Sigmoid colon (tissue), 7 donors: ENCODE measurements around the gene TMEM271. TPM values are rescaled to one million over a fixed set of nuclear protein-coding genes. Genes with fewer than 3 reads are reported as not detected.

Experiments used
- DNase-seq: peaks from one replicate; pipeline ENCODE4 v3.0.0-alpha.2; 2019
- H3K27ac ChIP-seq, 4 donors: fragments of 200-600 bp; sonication (generic); one replicate each; pipeline ENCODE4 v1.5.1; 2016 to 2019; ENCODE audit warnings: mild to moderate bottlenecking in 1 of 4
- H3K27me3 ChIP-seq, 3 donors: fragments of 200-600 bp; sonication (generic); one replicate each; pipeline ENCODE4 v1.5.1; 2019; ENCODE audit warnings: mild to moderate bottlenecking in 1 of 3
- H3K36me3 ChIP-seq, 4 donors: fragments of 200-600 bp; sonication (generic); one replicate each; pipeline ENCODE4 v1.5.1; 2016 to 2019
- H3K4me1 ChIP-seq, 4 donors: fragments of 200-600 bp; sonication (generic); one replicate each; pipeline ENCODE4 v1.5.1; 2017 to 2019
- H3K4me3 ChIP-seq, 4 donors: fragments of 200-600 bp; sonication (generic); one replicate each; pipeline ENCODE4 v1.5.1; 2017 to 2019; ENCODE audit warnings: mild to moderate bottlenecking in 2 of 4, moderate library complexity in 1 of 4
- H3K9me3 ChIP-seq, 4 donors: fragments of 200-600 bp in 3 of 4; sonication (generic) in 3 of 4; one replicate each; pipeline versions ENCODE4 v1.5.1 to v1.6.1; 2013 to 2019
- CTCF ChIP-seq, 4 experiments: fragments of 450-650 bp in 3 of 4; fragments of 200-600 bp in 1 of 4; IDR thresholded peaks; one replicate each; pipeline ENCODE4 v1.5.1; 2016 to 2019; ENCODE audit warnings: antibody characterized with exemption in 4 of 4, mild to moderate bottlenecking in 3 of 4, moderate library complexity in 2 of 4
- EP300 ChIP-seq, 4 donors: sonication (generic); formaldehyde crosslinking; IDR thresholded peaks; one replicate each; pipeline ENCODE4 v1.6.1; 2017; ENCODE audit warnings: antibody characterized with exemption in 4 of 4
- POLR2A ChIP-seq, 2 donors: fragments of 450-650 bp; IDR thresholded peaks; one replicate each; pipeline ENCODE4 v1.6.1; 2016; ENCODE audit warnings: antibody characterized with exemption in 2 of 2, mild to moderate bottlenecking in 2 of 2, moderate library complexity in 2 of 2
- POLR2AphosphoS5 ChIP-seq, 4 donors: sonication (generic); formaldehyde crosslinking; IDR thresholded peaks; one replicate each; pipeline ENCODE4 v1.6.1; 2017; ENCODE audit warnings: antibody characterized with exemption in 4 of 4
- WGBS, 2 donors: extraction: QIAGEN DNeasy Blood & Tissue Kit; methylation state at CpG; one replicate each; pipeline ENCODE4 v1.1.7; 2013; 5-methylcytosine and 5-hydroxymethylcytosine counted together
- intact Hi-C: fragments of 100-400 bp; cut with DNase I; formaldehyde crosslinking; loops from one replicate; pipeline ENCODE4 v1.15.1; 2023
- polyA plus RNA-seq, 3 donors: library from polyadenylated mRNA; stranded (reverse); fragments of 200-250 nt; gene quantifications; one replicate each; pipeline ENCODE4 v1.2.3, GENCODE V29; 2013
- total RNA-seq, 4 donors: library from RNA; depleted of rRNA; stranded (reverse); fragments of >200 nt; gene quantifications; one replicate each; pipeline ENCODE4 v1.1.0, GENCODE V29; 2016
- donor health status: healthy with polysubstance abuse.
- donor health status: Bipolar disorder and iron deficiency.
- donor health status: healthy.

Gene TMEM271
- total RNA-seq (under 1 TPM in 2 of 4 donors, not detected in 2; 0.36 to 0.41 TPM), polyA plus RNA-seq (under 1 TPM in 1 of 3 donors, not detected in 2; 0.06 TPM)

GRCh38 chr4:576245-576821 is at the start of gene TMEM271:
Gene TMEM271 (minus strand): TSS chr4:576295. CDS start chr4:576062, 233 bp downstream.
- peaks cover 42 to 93% (median 68%) of the 10 kb centered on the region in 3 donors for H3K27me3 ChIP-seq
- DNase-seq, result no peak
- WGBS, 2 donors, result 1 to 7% methylated on average over 60 of the region's 60 CpGs

GRCh38 chr4:625631-626161 is 49.6 kb upstream of the TMEM271 start:
- Histone ChIP-seq H3K9me3 (no peaks in the 10 kb centered on the region), H3K4me1 (no peaks in the 10 kb centered on the region), H3K4me3 (no peak overlapping the region), H3K36me3 (no peaks in the 10 kb centered on the region), H3K27me3 (peaks cover 0 to 35% (median 9%) of the 10 kb centered on the region in 3 donors), H3K27ac (no peak overlapping the region)
- no peak for DNase-seq
- TF ChIP-seq POLR2AphosphoS5 (IDR thresholded peaks at IDR 0.05), result no peak
- TF ChIP-seq CTCF (IDR thresholded peaks at IDR 0.05), result no peak
- TF ChIP-seq EP300 (IDR thresholded peaks at IDR 0.05), result no peak
- no peak for TF ChIP-seq POLR2A (IDR thresholded peaks at IDR 0.05)
- intact Hi-C loops, result no loop called here
- 92 to 93% methylated on average over 39 of the region's 39 CpGs for WGBS, 2 donors

More at GRCh38 chr4:576245-576821, at the start of gene TMEM271:
- H3K36me3 ChIP-seq, result no peaks in the 10 kb centered on the region
- TF ChIP-seq CTCF (IDR thresholded peaks at IDR 0.05) (no peak), POLR2AphosphoS5 (IDR thresholded peaks at IDR 0.05) (no peak), POLR2A (IDR thresholded peaks at IDR 0.05) (no peak), EP300 (IDR thresholded peaks at IDR 0.05) (no peak)
- peaks cover 0 to 20% (median 14%) of the 10 kb centered on the region in 4 donors for H3K4me1 ChIP-seq
- H3K27ac ChIP-seq, result no peak within 1 kb of the TSS
- intact Hi-C loops, result no loop called here
- H3K9me3 ChIP-seq, result no peaks in the 10 kb centered on the region
- peak within 1 kb of the TSS in 1 of 4 donors; percentile 22 for H3K4me3 ChIP-seq

GRCh38 chr4:624705-625590 is 48.9 kb upstream of the TMEM271 start, which contains the start of gene PDE6B:
Gene PDE6B (plus strand): TSS chr4:625573. CDS start chr4:625627, 54 bp downstream.
- Histone ChIP-seq H3K4me1 (no peaks in the 10 kb centered on the region), H3K9me3 (no peaks in the 10 kb centered on the region), H3K4me3 (no peak within 1 kb of the TSS), H3K27ac (no peak within 1 kb of the TSS), H3K27me3 (peaks cover 0 to 35% (median 9%) of the 10 kb centered on the region in 3 donors), H3K36me3 (no peaks in the 10 kb centered on the region)
- 78 to 81% methylated on average over 21 of the region's 21 CpGs for WGBS, 2 donors
- intact Hi-C loops, result no loop called here
- DNase-seq, result no peak
- TF ChIP-seq CTCF (IDR thresholded peaks at IDR 0.05) (no peak), POLR2AphosphoS5 (IDR thresholded peaks at IDR 0.05) (no peak), EP300 (IDR thresholded peaks at IDR 0.05) (no peak), POLR2A (IDR thresholded peaks at IDR 0.05) (no peak)

- intact Hi-C loops, result no loop called here
- Histone ChIP-seq H3K4me3 (no peak overlapping the region), H3K27ac (no peak overlapping the region), H3K9me3 (no peaks in the 10 kb centered on the region), H3K4me1 (no peaks in the 10 kb centered on the region), H3K36me3 (no peaks in the 10 kb centered on the region), H3K27me3 (peaks cover 0 to 30% (median 7%) of the 10 kb centered on the region in 3 donors)
- TF ChIP-seq POLR2AphosphoS5 (IDR thresholded peaks at IDR 0.05), result no peak
- TF ChIP-seq POLR2A (IDR thresholded peaks at IDR 0.05), result no peak
- no peak for TF ChIP-seq CTCF (IDR thresholded peaks at IDR 0.05)
- no peak for TF ChIP-seq EP300 (IDR thresholded peaks at IDR 0.05)
- 54 to 66% methylated on average over 29 of the region's 29 CpGs for WGBS, 2 donors
- DNase-seq, result no peak
Observed at GRCh38 chr4:623914-624566, 47.9 kb upstream of the TMEM271 start.
